Amniotic epithelial cell (primary cell): ENCODE results near the gene ADAMTS17.
"Not testable (repeated sequence)": the region's sequence is repeated elsewhere in the genome, so short reads cannot be mapped to it uniquely, and the experiment has no call there.

Source experiments
- DNase-seq: peaks from one replicate; pipeline ENCODE4 v3.0.0-alpha.2; 2010; ENCODE audit warnings: low read depth

The ADAMTS17 gene

DNA sequence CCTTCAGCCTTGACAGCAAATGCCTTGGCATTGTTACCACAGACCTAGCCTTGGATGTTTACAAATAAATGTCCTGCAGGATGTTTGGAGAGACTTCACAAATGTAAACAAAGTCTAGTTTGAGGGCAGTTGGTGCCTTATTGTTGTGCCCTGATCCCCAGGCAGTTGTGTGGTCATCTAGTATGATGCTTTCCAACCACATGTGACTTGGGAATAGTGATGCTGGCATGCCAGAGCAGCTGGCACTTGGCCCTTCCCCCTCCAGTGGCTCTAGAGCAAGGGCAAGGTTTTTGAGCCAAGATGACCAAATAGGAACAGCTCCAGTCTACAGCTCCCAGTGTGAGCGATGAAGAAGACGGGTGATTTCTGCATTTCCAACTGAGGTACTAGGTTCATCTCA lies 258.2 kb downstream of the ADAMTS17 start:
- DNase-seq: no peak

DNA sequence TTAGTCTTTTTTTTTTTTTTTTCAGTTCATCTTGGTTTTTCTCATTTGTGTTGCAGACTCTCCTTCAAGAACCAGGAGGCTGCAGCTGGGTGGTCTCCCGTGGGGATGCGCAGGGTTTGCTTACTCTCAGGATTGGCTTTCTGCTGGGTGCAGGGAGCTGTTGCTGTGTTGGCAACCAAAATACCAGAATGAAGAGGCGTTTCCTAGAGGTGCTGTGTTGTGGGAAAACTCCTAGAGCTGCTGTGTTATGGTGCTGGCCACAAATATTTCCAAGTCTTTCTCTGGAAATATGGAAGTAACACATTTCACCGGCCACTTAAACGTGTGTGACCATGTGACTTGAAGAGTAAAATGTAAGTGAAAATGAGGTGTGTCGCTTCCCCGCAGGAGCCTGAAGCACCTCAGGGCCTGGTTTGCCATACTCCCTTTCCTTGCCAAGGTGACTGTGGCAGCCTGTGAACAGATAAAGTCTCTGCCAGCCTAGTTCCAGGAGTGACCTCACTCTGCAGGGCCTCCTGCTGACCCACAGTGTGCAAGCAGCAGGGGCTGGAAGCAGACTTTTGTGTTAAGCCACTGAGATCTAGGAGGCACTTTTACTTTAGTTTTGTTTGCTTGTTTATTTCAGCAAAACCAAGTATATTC lies 258.9 kb downstream of the ADAMTS17 start:
- no peak for DNase-seq

DNA sequence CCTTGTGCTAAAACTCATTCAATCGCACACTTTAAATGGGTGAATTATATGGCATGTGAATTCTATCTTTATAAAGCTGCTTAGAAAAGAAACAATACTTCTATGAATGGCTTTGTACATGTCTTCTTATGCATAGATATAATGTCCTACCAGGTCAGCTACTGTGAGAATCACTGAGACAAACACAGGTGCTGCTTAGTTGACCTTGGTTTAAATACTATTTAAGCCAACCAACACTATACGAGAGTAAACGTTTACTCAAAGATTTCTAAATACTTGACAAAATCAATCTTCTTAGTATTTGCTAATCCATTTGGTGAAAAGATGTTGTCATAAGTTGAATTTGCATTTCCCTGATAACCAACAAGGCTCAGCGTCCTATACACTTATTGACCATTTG lies 260.3 kb downstream of the ADAMTS17 start:
- no peak for DNase-seq

DNA sequence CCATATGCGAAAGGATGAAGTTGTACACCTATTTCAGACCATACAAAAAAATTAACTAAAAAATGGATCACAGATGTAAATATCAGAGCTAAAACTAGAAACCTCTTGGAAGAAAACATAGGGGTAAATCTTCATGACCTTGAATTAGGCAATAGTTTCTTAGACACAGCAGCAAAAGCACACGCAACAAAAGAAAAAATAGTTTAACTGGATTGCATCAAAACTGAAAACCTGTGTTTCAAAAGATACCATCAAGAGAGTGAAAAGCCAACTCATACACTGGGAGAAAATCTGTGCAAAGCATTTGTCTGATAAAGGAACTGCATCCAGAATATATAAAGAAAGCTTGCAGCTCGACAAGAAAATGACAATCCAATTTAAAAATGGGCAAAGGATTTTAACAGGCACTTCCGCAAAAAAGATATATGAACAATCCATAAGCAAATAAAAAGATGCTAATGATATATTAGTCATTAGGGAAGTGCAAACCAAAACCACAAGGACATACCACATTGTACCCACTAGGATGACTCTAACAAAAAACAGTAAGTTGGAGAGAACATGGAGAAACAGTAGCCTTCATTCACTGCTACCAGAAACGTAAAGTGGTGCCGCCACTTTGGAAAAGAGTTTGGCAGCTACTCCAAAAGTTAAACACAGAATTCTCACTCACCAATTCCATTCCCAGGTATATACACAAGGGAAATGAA lies 263.1 kb downstream of the ADAMTS17 start:
- DNase-seq: peak; percentile 83

- no peak for DNase-seq
These were observed 266.5 kb downstream of the ADAMTS17 start for GRCh38 chr15:100075229-100075628.

DNA sequence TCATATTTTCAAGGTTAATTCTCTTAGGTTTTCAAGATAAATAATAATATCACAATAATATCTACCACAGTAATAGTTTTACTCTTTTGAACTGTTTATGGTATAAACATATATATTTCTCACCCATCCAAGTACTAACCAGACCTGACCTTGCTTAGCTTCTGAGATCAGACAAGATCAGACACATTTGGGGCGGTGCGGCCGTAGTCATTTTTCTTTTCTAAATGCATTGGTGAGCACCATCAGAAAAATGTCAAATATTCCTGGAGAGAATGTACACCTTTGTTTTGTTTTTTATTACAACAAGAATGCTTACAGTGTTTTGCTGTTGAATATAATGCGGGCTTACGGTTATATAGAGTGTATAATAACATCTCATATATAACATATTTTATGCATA lies 267.8 kb downstream of the ADAMTS17 start:
- DNase-seq: no peak

DNA sequence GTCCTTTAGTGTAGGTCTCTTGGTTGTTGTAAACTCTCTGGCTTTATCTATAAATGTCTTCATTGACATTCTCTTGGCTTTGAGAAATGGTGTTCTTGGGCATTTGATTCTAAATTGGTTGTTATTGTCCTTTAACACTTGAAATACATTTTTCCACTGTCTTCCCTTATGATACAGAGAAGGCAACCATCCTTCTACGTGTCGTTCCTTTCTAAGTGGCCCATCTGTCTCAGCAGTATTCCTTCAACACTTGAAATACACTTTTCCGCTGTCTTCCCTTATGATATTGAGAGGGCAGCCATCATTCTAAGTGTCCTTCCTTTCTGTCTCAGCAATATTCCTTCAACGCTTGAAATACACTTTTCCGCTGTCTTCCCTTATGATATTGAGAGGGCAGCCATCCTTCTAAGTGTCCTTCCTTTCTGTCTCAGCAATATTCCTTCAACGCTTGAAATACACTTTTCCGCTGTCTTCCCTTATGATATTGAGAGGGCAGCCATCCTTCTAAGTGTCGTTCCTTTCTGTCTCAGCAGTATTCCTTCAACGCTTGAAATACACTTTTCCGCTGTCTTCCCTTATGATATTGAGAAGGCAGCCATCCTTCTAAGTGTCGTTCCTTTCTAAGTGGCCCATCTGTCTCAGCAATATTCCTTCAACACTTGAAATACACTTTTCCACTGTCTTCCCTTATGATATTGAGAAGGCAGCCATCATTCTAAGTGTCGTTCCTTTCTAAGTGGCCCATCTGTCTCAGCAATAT lies 275.1 kb downstream of the ADAMTS17 start:
- not testable (repeated sequence) for DNase-seq

- DNase-seq: no peak
These were observed 279.8 kb downstream of the ADAMTS17 start for GRCh38 chr15:100061944-100062343.

GRCh38 chr15:100060276-100060926 lies 281.4 kb downstream of the ADAMTS17 start:
- peak; percentile 62 for DNase-seq

- DNase-seq: no peak
These were observed 282.3 kb downstream of the ADAMTS17 start for GRCh38 chr15:100059521-100059920.

GRCh38 chr15:100059094-100059493 lies 282.7 kb downstream of the ADAMTS17 start:
- DNase-seq: no peak

- no peak for DNase-seq
These were observed 283.3 kb downstream of the ADAMTS17 start for GRCh38 chr15:100058458-100058857.

- DNase-seq: no peak
These were observed 284.5 kb downstream of the ADAMTS17 start for GRCh38 chr15:100057281-100057680.

DNA sequence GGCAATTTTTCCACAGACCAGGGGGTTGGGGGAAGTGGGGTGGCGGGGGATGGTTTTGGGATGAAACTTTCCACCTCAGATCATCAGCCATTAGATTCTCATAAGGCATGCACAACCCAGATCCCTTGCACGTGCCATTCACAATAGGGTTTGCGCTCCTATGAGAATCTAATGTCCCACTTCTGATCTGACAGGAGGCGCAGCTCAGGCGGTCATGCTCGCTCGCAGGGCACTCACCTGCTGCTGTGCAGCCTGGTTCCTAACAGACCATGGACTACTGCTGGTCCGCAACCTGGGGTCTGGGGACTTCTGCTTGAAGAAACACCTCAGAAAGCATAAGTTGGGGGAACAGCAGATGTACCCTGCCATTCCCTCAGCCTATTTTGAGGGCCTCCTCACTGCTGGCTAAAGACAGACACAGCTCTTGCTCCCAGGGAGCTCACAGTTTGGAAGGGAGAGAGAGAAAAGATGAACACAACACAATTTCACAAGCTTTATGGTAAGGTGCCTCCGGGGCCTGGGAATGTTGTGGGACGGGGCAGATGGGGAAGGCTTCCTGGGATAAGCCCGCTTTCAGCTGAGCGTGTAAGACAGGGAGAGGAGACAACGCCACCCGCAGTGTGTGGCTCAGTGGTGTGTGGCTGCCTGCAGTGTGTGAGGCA lies 285.2 kb downstream of the ADAMTS17 start:
- no peak for DNase-seq

- DNase-seq: no peak
These were observed 286.0 kb downstream of the ADAMTS17 start for GRCh38 chr15:100055821-100056220.

DNA sequence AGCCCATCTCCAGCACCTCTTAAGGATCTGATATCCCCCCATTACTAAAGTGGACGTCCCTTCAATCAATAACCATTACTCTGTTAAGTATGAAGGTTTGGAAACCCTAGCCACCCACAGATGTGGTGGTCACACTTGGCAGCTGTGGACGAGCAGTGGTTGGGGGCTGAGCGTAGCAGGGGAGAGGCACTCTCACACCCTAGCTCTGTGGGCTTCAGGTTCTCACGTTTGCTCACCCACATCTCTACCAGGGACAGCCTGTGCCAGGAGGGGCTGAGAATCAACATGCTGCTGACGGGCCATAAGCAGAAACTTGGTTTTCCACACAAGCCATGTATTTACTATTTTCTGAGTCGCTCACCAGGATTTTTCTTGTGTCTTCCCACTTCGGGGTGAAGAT lies 287.2 kb downstream of the ADAMTS17 start:
- DNase-seq: no peak

DNA sequence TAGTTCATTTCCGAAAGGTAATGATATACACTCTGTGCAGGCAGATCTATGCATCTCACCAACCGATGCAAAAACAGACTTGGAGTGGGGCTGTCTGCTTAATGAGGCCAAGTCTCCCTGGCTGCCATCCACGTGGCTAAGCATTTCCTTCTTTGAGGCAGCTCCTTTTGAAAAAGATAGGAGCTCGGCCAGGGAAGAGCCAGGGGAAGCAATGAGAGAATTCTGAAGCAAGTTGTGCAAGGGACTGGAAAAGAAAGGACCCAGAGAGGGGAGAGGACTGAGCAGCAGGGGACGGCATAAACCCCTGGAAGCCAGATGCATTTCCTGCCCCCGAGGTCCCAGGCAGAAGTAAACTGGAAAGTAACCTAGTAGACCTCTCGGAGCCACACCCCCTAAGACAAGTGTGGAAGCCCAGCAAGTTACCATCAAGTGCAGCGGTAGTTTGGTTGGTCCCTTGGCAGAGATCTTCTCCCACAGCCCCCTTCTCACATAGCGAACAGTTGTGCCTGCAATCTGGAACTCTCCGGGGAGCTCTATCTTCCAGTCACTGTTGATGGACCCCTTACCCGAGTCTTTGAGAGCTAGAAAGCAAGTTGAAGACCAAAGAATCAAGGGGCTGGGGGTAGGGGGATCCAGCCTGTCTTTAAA lies 288.2 kb downstream of the ADAMTS17 start:
- peak; percentile 9 for DNase-seq

DNA sequence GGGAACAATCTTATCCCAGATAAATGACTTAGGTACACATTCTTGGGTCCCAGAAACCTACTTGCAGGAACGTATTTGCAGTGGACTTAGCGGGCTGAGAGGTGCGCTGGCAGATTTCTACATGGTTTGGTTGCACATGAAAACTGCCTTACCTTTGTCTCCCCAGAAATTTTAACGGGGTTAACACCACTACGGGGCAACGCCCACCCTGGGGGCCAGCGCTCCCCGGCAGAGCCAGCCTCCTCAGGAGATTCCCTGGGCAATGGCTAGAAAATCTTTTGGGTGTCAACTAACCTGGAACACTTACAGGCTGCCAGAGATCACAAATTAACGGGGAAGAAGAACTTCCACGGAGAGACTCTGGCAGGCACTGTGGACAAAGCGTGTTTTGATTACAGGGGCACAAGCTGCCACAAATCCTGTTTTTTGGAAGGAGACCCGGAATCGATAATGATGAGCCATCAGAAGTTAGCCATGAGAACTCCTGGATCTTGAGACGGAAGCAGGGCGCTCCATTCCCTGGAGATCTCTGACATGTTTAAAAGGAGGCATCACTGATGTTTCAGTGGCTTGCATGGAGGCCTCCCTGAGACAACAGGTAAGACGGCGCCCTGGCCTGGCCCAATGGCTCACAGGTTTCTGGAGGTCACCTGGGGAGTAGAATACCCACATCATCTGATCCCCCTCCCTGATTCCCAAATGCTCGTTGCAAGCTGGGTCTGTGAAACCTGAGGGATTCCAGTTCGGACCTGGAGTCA lies 288.9 kb downstream of the ADAMTS17 start:
- no peak for DNase-seq

- DNase-seq: no peak
These were observed 290.6 kb downstream of the ADAMTS17 start for GRCh38 chr15:100050877-100051786.
